GM13976 (cell line): ENCODE data around the gene TTF1.

Source experiments
- DNase-seq: peaks from one replicate; pipeline ENCODE4 v3.0.0; 2012; ENCODE audit warnings: low spot score
- in situ Hi-C: fragments of 300-500 bp; cut with MboI; formaldehyde crosslinking; loops from one replicate; pipeline ENCODE4 v1.12.0; 2022; ENCODE audit warnings: low sequenced_read_pairs, mixed read lengths, inconsistent platforms; ENCODE audit not compliant: unreplicated experiment
- TF ChIP-seq, protein P1 (sequence below): IDR thresholded peaks from 2 replicates; pipeline ENCODE4 v1.5.1; 2012; ENCODE audit warnings: borderline replicate concordance, mild to moderate bottlenecking; ENCODE audit not compliant: insufficient read depth; ENCODE audit errors: extremely low read depth, missing control alignments, control extremely low read depth

TTF1 gene, protein sequence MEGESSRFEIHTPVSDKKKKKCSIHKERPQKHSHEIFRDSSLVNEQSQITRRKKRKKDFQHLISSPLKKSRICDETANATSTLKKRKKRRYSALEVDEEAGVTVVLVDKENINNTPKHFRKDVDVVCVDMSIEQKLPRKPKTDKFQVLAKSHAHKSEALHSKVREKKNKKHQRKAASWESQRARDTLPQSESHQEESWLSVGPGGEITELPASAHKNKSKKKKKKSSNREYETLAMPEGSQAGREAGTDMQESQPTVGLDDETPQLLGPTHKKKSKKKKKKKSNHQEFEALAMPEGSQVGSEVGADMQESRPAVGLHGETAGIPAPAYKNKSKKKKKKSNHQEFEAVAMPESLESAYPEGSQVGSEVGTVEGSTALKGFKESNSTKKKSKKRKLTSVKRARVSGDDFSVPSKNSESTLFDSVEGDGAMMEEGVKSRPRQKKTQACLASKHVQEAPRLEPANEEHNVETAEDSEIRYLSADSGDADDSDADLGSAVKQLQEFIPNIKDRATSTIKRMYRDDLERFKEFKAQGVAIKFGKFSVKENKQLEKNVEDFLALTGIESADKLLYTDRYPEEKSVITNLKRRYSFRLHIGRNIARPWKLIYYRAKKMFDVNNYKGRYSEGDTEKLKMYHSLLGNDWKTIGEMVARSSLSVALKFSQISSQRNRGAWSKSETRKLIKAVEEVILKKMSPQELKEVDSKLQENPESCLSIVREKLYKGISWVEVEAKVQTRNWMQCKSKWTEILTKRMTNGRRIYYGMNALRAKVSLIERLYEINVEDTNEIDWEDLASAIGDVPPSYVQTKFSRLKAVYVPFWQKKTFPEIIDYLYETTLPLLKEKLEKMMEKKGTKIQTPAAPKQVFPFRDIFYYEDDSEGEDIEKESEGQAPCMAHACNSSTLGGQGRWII

DNA sequence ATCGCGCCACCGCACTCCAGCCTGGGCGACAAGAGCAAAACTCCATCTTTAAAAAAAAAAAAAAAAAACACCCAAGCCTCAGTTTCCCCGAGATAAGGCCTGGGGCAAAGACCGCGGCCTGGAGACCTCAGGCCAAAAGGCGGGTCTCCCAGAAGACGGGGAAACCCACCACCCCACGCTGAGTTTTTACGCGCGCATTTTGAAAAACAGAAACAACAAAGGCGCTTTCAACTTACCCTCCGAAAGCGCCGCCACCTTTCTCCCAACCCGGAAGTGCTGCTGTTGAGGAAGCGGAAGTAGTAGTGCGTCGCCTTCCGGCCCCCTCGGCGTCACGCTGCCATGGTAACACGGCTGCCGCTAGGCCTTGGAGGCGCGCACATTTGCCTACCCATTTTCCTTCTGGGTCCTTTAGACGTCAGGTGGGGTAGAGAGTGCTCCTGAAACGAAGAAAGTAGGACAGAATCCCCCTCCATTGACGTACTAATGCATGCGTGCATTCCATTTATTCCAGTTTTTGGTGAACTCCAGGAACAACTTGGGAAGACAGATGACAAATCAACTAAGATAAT is at the start of gene TTF1:
TTF1 (minus strand) TSS at position 287 of the 569 bp plus-strand sequence. CDS start 4,019 bp downstream, outside the sequence.
- TF ChIP-seq, protein P1, sequence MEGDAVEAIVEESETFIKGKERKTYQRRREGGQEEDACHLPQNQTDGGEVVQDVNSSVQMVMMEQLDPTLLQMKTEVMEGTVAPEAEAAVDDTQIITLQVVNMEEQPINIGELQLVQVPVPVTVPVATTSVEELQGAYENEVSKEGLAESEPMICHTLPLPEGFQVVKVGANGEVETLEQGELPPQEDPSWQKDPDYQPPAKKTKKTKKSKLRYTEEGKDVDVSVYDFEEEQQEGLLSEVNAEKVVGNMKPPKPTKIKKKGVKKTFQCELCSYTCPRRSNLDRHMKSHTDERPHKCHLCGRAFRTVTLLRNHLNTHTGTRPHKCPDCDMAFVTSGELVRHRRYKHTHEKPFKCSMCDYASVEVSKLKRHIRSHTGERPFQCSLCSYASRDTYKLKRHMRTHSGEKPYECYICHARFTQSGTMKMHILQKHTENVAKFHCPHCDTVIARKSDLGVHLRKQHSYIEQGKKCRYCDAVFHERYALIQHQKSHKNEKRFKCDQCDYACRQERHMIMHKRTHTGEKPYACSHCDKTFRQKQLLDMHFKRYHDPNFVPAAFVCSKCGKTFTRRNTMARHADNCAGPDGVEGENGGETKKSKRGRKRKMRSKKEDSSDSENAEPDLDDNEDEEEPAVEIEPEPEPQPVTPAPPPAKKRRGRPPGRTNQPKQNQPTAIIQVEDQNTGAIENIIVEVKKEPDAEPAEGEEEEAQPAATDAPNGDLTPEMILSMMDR, result no peak
- DNase-seq, result peak; percentile 94
- in situ Hi-C loops, result no loop called here

DNA sequence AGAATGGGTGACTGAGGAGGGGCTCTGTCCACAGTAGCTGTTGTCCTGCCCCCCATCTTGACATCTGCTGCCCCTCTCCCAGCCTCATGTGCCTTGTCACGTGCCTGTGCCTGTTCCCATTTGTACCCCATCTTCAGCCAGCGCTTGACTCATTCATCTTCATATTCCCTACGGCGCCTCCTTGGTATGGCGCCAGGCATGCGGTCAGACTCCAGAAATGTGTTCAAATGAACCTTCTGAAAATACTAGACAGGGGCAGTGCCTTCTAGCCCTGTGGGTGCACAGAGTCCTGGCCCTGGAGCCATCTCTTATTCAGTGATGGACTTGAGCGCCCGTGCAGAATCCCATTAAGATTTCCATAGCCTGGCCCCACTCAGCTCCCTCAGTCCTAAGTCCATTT is 49.6 kb upstream of the TTF1 start:
- in situ Hi-C loops, result no loop called here
- no peak for DNase-seq
- TF ChIP-seq, protein P1, result no peak

DNA sequence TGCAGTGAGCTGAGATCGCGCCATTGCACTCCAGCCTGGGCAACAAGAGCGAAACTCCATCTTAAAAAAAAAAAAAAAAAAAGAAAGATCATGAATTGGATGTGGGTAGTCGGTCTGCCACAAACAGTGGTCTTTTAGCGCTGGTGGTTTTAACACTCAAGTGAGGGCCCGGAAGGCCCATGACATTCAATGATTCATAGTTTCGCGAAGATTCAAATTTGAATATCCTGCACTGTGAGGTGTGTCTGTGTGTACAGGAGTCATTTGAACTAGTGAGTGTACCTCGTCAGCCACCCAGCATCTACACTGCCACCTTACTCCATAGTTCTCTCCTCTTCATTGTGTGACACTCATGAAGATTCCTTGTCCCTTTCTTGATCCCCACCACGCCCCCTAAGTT is 44.6 kb upstream of the TTF1 start:
- no peak for DNase-seq

DNA sequence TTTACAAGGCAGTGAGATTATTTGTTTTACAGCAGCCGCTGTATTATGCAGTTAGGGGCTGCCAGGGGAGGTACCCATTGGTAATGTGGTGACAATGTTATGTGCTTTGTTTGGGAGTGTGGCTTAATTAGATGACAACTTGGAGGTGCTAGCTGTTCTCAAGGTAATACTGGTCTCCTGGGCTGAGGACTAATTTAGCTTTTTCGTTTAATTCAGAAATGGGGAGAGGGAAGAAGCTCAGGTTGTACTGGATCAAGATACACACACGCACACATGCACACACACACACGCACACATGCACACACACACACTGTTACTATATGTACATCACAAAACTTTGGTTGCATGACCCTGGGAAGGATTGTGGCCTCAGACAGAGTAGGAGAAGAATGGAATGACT is 41.3 kb upstream of the TTF1 start:
- TF ChIP-seq, protein P1, result no peak
- no peak for DNase-seq
- in situ Hi-C loops, result no loop called here

More for the DNA sequence above, 44.6 kb upstream of the TTF1 start:
- in situ Hi-C loops, result no loop called here
- TF ChIP-seq, protein P1, result no peak

DNA sequence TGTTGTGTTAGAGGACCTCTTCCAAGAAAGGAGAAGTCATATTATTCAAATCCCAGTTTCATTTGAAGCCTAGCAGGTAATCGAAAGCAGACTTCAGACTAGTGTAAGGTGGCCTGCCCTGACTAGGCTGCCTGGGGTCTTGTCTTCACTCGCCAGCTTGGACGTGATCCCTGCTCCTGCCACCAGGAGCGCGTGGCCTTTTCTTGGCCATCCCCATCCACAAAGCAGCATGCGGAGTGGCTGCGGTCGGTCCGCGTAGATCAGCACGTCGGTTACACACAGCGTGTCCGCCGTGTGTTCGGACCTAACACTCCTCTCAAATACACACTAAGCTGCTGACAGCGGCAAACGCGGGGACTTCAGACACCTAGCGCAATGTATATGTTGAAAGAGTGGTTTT is 40.7 kb upstream of the TTF1 start:
- in situ Hi-C loops, result no loop called here

DNA sequence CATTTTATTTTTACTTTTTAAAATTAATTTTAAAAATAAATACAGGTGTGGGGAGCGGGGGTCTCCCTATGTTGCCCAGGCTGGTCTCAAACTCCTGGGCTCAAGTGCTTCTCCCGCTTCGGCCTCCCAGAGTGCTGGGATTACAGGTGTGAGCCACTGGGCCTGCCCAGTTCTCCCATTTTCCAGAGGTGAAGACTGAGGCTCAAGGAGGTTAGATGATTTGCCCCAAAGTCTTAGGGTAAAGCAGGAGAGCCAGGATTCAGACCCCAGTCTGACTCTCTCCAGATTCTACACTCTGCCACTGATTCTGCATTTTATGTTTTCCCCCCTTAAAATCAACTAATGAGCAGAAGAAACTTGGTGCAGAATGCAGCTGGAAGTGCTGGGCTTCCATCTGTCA is 40.2 kb upstream of the TTF1 start:
- no peak for DNase-seq
- TF ChIP-seq, protein P1, result no peak
- in situ Hi-C loops, result no loop called here

More for the DNA sequence above, 40.7 kb upstream of the TTF1 start:
- TF ChIP-seq, protein P1, result no peak
- DNase-seq, result no peak
